Embryonic facial prominence (tissue), 1 donor: ENCODE results near the gene ATP2C2.
"Not testable (repeated sequence)": the region's sequence is repeated elsewhere in the genome, so short reads cannot be mapped to it uniquely, and the experiment has no call there.

ENCODE experiments used
- DNase-seq: peaks from one replicate; pipeline ENCODE4 v3.0.0-alpha.2; 2016; ENCODE audit errors: extremely low spot score

ATP2C2 gene

DNA sequence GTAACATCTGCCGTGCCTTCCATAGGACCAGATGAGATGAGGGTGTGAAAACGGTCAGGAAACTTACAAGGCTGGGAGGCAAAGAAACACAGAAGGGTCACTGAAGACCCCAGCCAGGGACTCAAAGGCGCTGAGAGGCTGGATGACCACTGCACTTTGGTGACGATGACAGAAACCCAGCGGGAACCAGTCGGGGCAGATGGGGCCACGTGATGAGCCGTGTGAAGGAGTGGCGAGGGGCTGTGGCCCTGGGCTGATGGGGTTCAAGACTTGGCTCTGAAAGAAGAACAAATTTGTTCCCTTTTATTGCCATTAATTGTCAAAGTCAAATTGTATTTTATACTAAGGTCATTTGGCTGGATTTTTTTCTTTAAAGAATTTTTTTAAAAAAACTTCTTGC, 28.6 kb upstream of the ATP2C2 start:
- DNase-seq = no peak

DNA sequence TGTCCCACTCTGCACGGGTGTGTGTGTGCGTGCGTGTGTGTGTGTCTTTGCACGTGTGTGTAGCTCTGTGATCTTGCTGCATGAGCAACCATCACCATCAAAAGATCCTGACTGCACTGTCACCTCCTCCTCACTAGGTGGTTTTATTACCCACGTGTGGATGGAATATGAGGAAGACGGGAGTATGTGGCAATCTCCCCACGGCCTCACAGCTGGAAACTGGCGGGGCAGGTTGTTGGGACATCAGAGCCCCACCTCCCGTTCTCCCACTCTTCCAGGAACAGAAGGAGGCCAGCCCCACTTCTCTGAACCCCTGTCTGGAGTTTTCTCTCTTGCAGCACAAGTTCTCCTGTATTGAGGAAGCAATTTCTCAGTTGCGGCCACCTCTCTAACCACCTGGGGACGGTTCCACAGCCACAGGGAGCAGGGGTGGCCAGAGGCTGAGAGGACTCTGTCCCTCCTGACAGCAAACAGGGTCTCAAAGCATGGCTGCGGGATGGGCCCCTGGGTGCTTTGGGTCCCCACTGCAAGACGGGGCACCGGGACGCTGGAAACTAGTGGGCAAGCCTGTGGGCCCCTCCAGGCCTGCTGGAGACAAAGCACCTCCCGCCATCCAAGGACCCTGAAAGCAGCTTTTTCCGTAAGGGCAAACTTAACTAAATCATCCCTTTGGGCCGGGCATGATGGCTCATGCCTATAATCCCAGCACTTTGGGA, 27.9 kb upstream of the ATP2C2 start:
- DNase-seq = no peak

DNA sequence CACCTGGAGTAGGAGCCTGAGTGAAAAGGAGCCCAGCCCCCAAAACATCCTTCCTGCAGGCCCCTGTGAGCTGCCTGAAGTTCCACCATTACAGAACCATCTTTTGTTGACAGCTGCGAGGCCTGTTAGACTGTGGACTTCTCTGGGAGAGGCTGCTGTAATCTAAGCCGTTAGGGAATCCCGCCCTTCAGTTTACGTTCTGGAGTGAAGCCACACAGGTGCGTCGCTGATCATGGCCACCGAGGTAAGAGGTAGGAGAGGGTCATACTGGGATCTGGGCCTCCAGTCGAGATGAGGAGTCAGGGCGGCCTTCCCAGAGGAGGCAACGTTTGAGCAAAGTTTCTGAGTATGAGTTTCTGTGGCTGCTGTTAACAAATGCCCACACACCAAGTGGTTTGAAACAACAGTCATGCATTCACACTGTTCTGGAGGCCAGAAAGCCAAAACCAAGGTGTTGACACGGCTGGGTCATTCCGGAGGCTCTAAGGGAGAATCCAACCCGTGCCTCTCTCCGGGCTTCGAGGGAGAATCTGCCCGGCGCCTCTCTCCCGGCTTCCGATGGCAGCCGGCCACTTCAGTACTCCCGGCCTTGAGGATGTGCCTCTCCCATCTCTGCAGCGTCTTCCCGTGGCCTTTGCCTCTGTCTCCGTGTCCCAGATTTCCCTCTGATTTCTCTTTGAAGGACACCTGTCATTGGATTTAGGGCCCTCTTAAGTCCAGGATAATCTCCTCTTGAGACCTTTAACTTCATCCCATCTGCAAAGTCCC, 26.6 kb upstream of the ATP2C2 start:
- no peak for DNase-seq

DNA sequence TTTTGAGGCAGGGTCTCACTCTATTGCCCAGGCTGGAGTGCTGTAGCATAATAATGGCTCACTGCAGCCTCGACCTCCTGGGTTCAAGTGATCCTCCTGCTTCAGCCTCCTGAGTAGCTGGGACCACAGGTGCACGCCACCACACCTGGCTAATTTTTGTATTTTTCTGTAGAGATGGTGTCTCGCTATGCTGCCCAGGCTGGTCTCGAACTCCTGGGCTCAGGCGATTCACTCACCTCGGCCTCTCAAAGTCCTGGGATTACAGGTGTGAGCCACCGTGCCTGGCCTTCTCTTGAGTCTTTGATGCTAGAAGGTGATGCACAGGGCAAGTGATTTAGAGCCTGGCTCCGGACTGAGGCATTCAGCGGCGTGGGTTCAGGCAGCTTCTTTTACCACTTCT, 24.5 kb upstream of the ATP2C2 start:
- not testable (repeated sequence) for DNase-seq

DNA sequence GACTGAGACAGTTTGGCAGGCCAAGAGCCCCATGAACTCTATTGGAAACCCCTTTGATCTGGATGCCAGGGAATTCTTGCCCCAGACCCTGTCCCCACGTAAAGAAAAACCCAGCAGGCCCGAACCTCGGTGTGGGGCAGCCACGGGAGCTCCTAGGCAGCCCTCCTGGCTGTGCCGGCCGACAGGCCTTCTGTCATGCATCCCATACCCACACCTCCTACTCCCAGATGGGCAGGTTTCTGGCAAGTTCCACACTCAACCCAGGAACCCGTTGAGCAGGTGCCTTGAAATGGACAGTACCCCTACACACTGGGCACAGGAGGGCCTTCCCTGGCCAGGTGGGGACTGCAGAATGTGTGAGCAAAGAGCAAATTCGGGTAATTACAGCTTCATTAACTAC, 23.6 kb upstream of the ATP2C2 start:
- no peak for DNase-seq

DNA sequence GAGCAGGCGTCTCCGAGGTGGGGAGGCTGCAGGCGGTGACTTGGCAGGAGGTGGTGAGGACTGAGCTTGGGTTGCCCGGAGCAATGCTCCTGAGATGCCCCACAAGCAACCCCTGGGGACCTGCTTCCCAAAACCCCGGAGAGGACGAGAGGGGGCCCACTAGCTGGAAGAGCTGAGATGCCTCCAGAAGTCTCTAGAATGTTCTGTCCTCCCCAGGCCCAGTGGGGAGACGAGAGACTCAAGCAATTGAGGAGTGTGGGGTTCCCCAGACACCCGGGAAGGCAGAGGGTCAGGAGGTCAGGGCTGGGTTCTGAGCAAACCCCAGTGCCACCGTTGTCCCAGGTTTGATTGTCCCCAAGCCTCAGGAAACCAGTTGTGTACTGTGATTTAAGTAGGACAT, 21.2 kb upstream of the ATP2C2 start:
- DNase-seq = no peak

DNA sequence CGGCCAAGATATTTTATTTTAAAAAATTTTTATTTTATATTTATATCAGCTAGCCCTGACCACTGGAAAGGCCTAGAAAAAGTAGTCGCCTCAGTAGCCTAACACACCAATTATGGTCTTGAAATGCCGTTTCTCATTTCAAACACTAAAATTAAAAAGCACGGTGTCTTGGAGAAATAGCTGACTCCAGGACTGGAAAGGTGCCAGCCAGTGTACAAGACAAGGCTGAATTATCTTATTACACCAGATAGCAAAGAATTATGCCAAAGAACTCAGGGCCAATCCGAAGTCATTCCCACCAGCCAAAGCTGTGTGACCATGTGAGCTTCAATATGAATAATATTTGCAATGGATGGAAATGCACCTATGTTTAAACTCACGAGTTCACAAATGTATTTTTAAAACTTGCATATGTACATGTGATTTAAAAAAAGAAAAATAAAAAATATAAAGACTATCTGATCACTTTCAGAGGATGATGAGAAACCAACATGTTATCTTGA, 19.9 kb upstream of the ATP2C2 start:
- no peak for DNase-seq

DNA sequence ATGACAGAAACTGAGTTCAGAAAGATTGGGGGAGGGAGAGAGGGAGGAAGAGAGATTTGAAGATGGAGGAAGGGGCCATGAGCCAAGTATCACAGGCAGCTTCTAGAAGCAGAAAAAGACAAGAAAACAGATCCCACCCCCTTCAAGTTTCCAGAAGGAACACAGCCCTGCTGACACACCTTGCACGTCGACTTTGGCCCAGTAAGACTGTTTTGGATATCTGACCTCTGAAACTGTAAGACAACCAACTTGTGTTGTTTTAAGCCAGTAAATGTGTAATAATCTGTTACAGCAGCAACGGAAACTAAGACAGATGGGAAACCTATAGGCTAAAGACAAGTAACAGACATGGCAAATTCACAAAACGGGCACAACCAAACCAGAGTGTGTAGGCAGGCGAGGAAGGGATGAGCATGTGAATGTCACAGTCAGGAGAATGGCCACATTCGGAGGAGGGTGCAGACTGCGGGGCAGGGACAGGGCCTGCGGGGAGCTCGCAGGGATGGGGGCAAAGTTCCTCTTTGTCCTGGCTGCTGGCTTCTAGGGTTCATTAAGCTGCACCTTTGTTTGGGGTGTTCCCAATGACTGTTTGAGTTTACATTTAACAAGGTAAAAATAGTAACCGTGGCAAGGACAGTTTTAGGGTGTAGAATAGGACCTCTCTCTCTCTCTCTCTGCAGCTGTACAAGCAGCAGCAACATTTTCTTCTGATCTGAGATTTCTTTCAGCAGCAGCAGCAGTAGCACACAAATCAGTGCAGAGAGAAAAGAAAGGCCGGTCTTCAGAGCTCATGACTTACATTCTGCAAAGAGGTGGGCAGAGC, 18.3 kb upstream of the ATP2C2 start:
- no peak for DNase-seq

DNA sequence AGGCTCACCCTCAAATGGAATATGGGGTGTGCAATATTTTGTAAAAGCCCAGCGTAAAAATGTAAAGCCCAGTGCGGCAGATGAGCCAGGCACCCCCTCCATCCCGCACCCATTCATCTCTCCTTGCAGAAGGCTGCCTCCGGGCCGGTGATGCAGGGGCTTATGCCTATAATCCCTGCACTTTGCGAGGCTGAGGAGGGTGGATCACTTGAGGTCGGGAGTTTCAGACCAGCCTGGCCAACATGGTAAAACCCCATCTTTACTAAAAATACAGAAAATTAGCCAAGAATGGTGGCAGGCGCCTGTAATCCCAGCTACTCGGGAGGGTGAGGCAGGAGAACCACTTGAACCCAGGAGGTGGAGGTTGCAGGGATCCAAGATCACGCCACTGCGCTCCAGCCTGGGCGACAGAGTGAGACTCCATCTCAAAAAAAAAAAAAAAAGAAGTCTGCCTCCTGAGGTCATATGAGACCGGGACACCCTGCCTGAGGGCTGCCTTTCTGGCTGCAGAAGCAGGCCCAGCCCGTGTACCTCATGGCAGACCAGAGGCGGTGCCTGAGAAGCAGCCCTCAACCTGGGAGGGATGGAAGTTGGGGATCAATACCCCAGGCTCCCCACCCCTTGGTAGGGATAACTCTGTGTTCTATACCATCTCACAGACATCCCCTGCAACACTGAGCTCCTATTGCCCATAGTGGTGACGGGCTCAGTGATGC, 17.5 kb upstream of the ATP2C2 start:
- DNase-seq = no peak

DNA sequence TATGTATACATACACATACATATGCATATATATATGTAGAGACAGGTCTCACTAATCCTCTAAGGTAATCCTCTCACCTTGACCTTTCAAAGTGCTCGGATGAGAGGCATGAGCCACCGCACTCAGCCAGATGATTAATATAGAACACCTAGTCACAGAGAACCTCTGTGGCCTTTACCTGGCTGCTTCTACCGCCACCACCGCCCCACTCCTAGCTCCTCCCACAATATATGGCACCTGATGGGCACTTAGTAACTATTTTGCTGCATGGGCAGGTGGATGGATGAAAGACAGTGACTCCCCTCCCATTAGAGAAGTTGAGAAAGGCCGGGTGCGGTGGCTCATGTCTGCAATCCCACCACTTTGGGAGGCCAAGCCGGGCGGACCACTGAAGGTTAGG, 16.7 kb upstream of the ATP2C2 start:
- no peak for DNase-seq

DNA sequence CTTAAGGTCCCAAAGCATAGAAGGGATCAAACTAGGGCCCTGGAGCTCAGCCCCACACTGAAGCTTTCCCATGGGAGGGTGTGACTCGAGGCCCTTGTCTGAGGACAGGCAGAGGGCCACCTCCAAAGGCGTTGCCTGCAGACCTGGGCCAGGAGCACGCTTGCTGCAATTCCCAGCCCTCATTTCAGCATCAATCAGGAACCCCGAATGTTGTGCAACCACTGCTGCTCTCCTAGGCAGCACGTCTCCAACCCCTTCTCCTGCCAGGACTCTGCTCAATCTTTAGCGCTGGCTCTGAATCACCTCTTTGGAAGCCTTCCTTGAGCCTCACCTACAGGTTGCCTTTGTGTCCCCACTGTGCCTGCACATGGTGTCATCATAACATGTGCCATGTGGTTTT, 14.0 kb upstream of the ATP2C2 start:
- no peak for DNase-seq

DNA sequence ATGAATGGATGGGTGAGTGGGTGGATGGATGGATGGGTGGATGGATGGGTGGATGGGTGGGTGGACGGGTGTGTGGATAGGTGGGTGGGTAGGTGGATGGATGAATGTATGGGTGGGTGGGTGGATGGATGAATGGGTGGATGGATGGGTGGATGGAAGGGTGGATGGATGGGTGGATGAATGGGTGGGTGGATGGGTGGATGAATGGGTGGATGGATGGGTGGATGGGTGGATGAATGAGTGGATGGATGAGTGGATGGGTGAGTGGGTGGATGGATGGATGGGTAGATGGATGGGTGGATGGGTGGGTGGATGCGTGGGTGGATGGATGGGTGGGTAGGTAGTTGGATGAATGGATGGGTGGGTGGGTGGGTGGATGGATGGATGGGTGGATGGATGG, 13.2 kb upstream of the ATP2C2 start:
- no peak for DNase-seq

DNA sequence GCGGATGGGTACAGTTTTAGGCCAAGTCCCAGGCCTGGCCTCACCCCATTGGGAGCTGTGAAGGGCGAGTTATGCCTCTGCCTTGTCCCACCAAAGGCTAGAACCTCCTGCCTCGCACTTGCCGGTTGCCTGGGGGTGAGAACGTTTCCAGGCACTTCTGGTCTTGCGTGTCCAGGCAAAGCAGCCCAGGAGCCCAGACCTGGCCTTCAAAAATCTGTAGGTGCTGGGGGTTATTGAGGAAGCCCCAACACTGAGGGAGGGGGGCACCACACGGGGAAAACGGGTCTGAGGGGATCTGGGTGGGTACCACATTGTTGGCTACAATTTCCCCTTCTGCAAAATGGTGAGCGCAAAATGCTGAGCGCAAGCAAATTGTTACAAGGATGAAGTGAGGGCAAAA, 12.2 kb upstream of the ATP2C2 start:
- no peak for DNase-seq

DNA sequence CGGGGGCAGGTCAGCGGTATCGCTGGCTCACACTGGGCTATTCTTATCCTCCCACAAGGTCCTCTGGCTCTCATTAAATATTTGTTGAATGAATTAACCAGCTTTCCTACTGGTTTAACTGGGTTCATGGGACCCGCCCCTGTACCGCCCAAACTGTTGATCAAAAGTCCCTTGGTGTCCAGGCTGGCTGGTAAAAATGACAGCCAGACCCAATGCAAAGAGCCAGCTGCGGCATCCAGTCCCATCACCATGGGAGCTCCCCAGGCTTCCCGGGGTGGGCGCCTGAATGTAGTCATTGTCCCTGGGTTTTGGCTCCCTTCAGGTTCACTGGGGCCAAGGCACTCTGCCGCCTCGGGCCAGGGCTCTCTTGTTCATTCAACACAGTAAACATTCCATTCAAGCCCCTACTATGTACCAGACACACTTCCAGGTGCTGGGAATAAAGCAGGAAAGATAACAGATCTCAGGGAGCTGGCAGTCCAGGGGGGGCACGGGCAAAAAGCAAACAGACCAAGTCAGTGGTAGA, 11.7 kb upstream of the ATP2C2 start:
- DNase-seq = no peak

DNA sequence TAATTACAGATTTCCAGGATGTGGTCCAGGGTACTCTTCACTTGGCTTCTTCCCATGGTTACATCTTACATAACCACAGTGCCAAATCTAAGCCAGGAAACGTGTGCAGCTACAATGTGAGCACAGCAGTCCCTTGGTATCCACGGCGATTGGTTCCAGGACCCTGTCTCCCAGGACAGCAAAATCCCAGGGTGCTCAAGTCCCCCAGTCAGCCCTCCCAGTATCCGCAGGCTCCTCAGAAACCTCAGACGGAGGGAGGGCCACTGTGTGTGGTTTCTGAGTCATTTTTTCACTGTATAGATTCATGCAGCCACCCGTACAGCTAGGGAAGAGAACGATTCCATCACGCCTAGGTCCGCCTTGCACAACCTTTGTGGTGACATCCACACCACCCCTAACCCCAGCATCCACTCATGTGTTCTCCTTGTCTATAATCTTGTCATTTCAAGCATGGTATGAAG, 11.1 kb upstream of the ATP2C2 start:
- DNase-seq = no peak

DNA sequence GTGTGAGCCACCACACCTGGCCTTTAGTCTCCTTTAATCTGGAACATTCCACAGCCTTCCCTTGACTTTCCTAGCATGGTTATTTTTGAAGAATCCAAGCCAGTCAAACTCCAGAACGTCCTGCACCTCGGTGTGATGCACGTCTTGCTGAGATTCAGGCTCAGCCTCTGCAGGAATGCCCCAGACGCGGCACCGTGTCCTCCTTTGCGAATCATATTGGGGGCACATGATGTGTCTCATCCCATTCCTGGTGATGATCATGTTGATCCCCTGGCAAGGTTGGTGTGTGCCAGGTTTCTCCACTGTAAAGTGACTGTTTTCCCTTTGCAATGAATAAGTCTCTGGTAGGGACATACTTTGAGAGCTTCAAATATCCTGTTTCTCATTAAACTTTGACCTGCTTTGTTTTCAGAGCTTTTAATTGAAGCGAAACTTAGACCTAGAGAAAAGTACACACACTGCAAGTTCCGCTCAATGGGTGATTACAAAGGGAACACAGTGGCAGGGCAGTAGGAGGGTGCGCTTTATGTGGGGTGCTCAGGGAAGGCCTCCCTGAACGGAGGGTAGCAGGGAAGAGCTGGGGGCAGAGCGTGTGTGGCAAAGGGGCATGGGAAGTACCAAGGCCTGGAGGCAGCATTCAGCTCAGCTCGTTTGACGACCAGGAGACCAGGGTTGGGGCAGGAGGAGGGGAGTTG, 9.6 kb upstream of the ATP2C2 start:
- DNase-seq = no peak

DNA sequence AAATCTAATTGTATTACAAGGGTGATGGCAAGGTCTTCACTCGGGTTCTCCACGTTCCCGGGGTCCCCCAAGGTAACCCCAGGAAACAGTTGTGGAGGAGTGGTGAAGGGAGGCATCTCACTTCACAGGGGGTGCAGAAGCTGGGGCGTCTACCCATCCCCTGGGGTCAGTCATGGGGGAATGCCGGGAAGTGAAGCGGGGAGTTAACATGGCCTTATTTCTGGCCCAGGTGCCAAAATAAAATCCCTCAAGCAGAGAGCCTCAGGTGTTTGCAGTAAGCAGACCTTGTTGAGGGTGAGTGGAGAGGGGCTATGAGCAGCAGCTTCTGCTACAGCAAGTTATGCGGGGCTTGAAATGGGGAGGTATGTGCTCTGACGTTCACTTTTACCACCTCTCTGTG, 9.0 kb upstream of the ATP2C2 start:
- DNase-seq = no peak

DNA sequence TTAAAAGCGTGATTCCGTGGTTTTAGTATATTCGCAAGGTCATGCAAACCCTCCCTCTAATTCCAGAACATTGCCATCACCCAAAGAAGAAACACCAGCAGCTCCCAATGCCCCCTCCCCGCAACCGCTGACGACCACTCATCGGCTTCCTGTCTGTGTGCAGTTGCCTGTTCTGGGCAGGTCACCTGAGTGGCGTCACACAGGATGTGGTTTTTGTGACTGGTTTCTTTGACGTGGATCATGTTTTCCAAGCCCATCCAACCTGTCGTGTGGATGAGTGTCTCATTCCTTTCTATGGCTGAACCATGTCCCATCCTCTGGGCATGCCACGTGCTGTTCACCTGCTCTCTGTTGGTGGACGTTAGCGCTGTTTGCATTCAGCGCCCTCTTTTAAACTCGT, 8.2 kb upstream of the ATP2C2 start:
- DNase-seq = no peak

DNA sequence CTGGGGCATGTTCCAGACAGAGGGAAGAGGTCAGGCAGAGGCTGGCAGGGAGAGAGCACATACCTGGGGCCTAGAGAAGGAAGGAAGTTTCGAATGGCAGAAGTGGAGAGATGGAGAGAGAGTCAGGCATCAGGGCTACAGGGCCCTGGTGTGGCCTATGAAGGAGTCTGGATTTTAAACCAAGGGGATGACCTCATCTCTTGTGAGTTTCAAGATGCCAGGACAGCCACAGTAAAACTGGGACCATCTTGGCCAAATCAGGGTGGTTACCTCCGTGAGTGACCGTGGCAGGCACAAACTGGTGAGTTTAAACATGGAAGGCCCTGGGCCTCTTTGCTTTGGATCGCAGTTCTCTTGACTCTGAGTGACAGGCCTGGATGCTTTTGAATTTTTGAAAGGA, 7.6 kb upstream of the ATP2C2 start:
- DNase-seq = no peak

DNA sequence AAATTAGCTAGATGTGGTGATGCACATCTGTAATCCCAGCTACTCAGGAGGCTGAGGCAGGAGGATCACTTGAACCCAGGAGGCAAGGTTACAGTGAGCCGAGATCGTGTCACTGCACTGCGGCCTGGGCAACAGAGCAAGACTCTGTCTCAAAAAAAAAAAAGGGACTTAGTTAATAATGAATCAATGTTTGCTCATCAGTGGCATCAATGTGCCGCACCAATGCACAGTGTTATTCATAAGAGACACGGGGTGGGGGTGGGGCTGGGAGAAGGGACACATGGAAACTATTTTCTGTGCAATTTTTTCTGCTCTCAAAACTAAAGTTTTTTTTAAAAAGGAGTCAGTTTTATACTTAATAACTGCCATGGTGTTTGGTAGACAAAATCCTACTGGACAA, 6.8 kb upstream of the ATP2C2 start:
- DNase-seq = no peak

DNA sequence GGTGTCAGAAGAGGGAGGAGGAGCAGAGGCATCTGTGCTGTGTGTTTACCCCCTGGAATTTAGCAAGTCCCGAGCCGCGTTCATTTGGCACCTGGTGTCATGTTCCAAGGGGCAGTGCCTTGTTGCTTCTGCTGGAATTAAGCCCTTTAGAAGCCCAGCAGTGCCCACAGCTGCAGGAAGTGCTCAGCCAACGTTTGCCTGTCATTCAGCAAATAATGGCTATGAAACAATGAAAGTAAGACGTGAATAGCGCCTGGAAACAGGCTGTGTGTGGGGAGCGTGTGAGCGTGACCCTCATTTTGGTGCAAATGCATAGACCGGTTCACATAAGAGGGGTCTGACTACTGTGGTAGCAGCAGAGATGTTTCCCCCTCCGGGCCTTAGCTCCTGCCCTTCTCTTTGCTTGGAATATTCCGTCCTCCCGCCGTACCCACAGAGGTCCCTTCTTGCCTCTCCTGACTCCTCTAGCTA, 5.8 kb upstream of the ATP2C2 start:
- no peak for DNase-seq
